ENCODE results near the gene SEC24B. TPM values are rescaled to one million over a fixed set of nuclear protein-coding genes. Genes with fewer than 3 reads are reported as not detected.
"Not testable (repeated sequence)": the region's sequence is repeated elsewhere in the genome, so short reads cannot be mapped to it uniquely, and the experiment has no call there.

Gene SEC24B
- total RNA-seq, 2 experiments from 2014 or later, result 22.0 to 25.9 TPM

GRCh38 chr4:109579997-109580396 is 146.4 kb downstream of the SEC24B start:
- H3K4me1 Mint-ChIP-seq, result peaks cover 23% of the 10 kb centered on the region
- CTCF ChIA-PET, result not testable (repeated sequence)

GRCh38 chr4:109588176-109588575 is 154.6 kb downstream of the SEC24B start:
- Mint-ChIP-seq H3K27me3 (no peaks in the 10 kb centered on the region), H3K36me3 (peaks cover 33% of the 10 kb centered on the region), H3K9me3 (ENCODE audit: low read depth) (peaks cover 3% of the 10 kb centered on the region), H3K27ac (peak overlapping the region; percentile 54), H3K4me3 (no peak overlapping the region), H3K4me1 (peaks cover 39% of the 10 kb centered on the region)
- DNase-seq (peak; percentile 73), ATAC-seq (peak; percentile 97)
- CTCF ChIA-PET, result interaction anchor here (1.1 to 1.5 kb wide), 2 partner anchors 11 to 155 kb away, joined by 3 read pairs; no protein-coding TSS in a partner anchor

More at GRCh38 chr4:109579997-109580396, 146.4 kb downstream of the SEC24B start:
- peaks cover 46% of the 10 kb centered on the region for H3K36me3 Mint-ChIP-seq
- ATAC-seq; H3K4me3 Mint-ChIP-seq; DNase-seq; H3K27me3 Mint-ChIP-seq; H3K9me3 Mint-ChIP-seq (ENCODE audit: low read depth); H3K27ac Mint-ChIP-seq: not testable (repeated sequence)

GRCh38 chr4:109589119-109589518 is 155.5 kb downstream of the SEC24B start:
- Mint-ChIP-seq H3K36me3 (peaks cover 30% of the 10 kb centered on the region), H3K4me3 (no peak overlapping the region), H3K4me1 (peaks cover 39% of the 10 kb centered on the region), H3K9me3 (ENCODE audit: low read depth) (peaks cover 3% of the 10 kb centered on the region), H3K27ac (no peak overlapping the region), H3K27me3 (no peaks in the 10 kb centered on the region)
- CTCF ChIA-PET, result interaction anchor here (1.1 to 1.5 kb wide), 3 partner anchors 10 to 156 kb away, joined by 3 read pairs; no protein-coding TSS in a partner anchor
- no peak for DNase-seq
- no peak for ATAC-seq

GRCh38 chr4:109589605-109590004 is 156.0 kb downstream of the SEC24B start:
- no peak for ATAC-seq
- no peak overlapping the region for H3K4me3 Mint-ChIP-seq
- CTCF ChIA-PET, result interaction anchor here (1.4 to 1.5 kb wide), 2 partner anchors 40 to 157 kb away, joined by 3 read pairs; no protein-coding TSS in a partner anchor
- no peak for DNase-seq
- peaks cover 34% of the 10 kb centered on the region for H3K4me1 Mint-ChIP-seq
- peaks cover 3% of the 10 kb centered on the region for H3K9me3 Mint-ChIP-seq (ENCODE audit: low read depth)
- H3K27me3 Mint-ChIP-seq, result no peaks in the 10 kb centered on the region
- H3K27ac Mint-ChIP-seq, result no peak overlapping the region
- peaks cover 27% of the 10 kb centered on the region for H3K36me3 Mint-ChIP-seq

Small RNAs within 50 kb of the gene (microRNA-seq; reads per million reads assigned to microRNA genes)
- 57.9 reads per million, percentile 59 among the genes with 10 or more reads in this experiment for gene MIR576

Other genes starting within 250 kb of the SEC24B start
- gene COL25A1, start 131.2 kb upstream of the SEC24B start, total RNA-seq, result not detected
- gene MCUB, start 126.4 kb downstream of the SEC24B start, total RNA-seq, result 10 to 100 TPM; 51.2 to 65.5 TPM